DND-41 (cell line): ENCODE measurements around the gene GSG1L.

Source experiments
- CTCF ChIP-seq: IDR thresholded peaks from 2 replicates; pipeline ENCODE4 v1.5.1; 2012; ENCODE audit warnings: borderline replicate concordance, low read length, moderate library complexity, mild to moderate bottlenecking; ENCODE audit not compliant: poor library complexity, severe bottlenecking; ENCODE audit errors: extremely low read depth
- EZH2 ChIP-seq: IDR thresholded peaks from 3 replicates; pipeline ENCODE4 v1.6.1; 2012; ENCODE audit warnings: borderline replicate concordance, low read depth, mild to moderate bottlenecking, moderate library complexity, low read length, inconsistent platforms; ENCODE audit not compliant: severe bottlenecking

- TF ChIP-seq EZH2 (no peak), CTCF (no peak)
Observed at GRCh38 chr16:27775254-27775653, 288.3 kb downstream of the GSG1L start.
